CD4-positive, alpha-beta T cell treated with Interleukin-15 for 4 hours (primary cell): Measurements from ENCODE around the gene RAI1.
A peak's percentile ranks its signal among the peaks of the same experiment; 100 is the strongest.
"Not testable (repeated sequence)": the region's sequence is repeated elsewhere in the genome, so short reads cannot be mapped to it uniquely, and the experiment has no call there.

Source experiments
- DNase-seq: peaks from one replicate; pipeline ENCODE4 v3.0.0-alpha.2; 2020; ENCODE audit warnings: low spot score

RAI1 gene

DNA sequence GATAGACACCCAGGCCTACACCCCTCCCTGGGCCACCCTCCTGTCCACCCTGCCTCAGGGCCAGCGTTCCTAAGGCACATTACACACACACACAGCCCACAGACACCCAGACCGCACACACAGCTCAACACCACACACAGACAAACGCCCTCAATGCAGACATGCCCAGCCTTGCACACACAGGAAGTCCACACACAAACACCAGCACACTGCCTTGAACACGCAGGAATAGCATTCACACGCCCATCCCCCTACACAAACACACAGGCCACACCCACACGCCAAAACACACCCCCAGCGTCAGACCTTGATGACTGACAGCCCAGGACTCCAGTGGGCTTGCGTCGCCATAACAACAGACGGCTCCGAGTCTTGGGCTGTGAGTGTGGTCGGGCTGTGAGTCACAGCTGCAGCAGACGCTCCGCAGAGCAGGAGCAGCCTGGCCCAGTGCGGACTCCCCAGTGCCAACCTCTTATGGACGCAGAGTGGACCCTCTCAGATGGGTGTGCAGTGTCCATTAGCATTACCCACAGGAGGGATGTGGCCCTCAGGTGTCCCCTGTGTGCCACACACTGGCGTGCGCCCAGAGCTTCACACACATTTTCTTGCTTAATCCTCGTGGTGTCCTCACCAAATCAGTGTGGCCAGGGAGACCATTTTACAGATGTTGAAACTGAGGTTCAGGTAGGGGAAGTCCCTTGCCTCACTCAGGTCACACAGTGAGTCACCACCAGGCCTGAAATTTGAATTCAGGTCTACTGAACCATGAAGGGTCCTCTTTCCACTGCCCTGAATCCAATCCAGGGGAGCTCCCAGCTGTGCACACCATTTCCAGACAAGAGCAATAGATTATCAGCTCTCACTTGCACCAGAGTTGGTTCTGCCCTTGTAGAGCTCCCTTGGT lies 17.8 kb upstream of the RAI1 start:
- DNase-seq: peak; percentile 89

DNA sequence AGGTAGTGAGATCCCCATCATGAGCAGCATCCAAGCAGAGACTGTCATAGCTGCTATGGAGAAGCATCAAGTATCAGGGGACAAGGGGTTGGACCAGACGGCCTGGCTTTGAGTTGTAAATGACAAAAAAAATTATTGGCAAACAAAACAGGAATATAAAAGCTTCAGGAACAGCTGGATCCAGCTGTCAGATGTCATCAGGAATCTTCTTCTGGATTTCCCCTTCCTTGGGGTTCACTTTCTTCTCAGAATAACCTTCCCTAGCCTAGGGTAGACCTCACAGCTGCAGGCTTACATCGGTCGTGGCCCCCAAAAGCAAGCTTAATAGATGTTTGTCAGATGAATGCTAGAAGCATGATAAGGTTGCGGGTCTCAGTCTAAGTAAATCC lies 17.2 kb upstream of the RAI1 start:
- no peak for DNase-seq

- no peak for DNase-seq
These were observed 16.0 kb upstream of the RAI1 start for GRCh38 chr17:17665255-17665654.

DNA sequence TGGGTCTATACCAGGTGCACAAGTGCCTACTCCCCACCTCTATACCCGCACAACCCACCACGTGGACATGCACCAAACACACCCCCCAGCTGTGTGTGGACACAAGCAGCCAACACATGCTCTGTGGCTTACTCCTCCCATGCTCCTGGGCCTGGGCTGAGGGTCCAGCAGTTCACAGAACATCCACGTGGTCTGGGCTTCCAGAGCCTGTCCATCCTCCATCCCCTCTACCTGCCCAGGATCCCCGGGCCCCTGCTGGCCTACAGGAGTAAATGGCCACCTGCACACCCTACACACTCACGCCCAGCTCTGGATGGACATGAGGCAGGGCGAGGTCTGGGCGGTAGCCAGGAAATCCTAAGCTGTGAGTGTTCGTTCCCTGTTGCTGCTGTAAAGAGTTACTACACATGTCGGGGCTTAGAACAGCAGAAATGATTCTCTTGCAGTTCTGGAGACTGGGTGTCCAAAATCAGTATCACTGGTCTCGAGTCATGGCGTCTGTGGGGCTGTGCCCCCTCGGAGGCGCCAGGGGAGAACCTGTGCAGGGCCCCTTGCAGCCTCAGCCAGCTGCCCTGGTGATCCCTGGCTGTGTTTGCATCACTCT lies 15.0 kb upstream of the RAI1 start:
- DNase-seq: no peak

- DNase-seq: no peak
These were observed 14.0 kb upstream of the RAI1 start for GRCh38 chr17:17667231-17667630.

DNA sequence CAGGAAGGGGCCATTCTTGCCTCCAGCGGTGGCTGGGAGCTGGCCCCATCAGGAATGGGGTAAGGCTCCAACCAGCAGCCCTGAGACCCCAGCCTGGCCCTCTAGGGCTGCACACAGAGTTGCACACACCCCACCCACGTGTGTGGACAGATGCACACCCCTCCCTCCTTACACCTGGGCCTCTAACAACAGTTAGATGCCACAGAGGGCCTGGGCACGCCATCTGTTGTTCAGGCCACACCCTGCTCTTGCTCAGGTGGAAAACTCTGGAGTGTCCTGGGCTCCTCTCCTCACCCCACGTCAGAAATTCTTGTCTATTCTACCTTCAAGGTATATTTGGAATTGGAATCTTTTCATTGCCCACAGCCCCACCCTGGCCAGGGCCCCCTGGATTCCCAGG lies 13.3 kb upstream of the RAI1 start:
- DNase-seq: no peak

DNA sequence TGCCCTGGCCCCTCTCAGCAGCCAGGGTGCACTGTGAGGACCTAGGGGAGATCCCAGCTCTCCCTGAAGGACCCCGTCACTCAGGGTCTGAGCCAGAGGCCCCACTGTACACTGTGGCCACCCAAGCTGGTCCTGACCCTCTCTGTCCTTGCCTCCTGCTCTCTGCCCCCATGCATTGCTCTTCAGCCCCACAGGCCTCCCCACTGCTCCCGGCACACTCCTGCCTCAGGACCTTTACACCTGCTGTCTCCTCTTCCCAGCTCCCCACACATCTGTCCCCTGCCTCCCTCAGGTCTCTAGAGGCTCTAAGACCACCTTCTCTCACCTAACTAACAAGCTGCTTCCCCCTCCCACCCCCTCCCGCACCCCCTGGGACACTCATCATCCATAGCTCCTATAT lies 12.9 kb upstream of the RAI1 start:
- no peak for DNase-seq

- no peak for DNase-seq
These were observed 12.3 kb upstream of the RAI1 start for GRCh38 chr17:17668775-17669579.

DNA sequence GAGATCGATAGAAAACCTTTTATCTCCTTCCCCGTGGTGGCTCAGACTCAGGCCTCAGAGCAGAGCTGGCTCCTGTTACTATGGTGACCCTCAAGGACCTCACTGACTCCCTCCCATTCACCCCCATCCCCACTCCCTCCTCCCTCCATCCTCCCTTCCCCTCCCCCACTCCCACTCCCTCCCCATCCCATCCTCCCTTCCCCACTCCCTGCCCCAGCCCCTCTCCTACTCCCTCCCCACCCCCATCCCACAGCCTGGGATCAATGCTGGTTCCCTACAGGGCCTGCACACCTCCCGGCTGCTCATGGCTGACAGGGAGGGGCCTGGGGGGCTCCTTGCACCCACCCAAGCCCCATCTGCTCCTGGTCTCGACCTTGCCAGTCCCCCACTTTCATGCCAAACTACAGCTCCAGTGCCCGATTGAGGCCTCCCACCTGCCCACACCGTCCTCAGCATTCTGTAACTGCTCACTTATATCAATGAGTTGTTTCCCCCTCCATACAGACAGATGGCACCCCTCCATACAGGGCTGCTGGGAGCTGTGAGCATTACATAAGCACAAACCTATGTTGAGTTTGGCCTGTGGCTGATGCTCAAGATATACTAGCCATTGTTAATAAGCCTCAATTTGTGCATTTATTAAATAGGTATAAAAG lies 11.6 kb upstream of the RAI1 start:
- no peak for DNase-seq

GRCh38 chr17:17670701-17671305 lies 10.5 kb upstream of the RAI1 start:
- no peak for DNase-seq

DNA sequence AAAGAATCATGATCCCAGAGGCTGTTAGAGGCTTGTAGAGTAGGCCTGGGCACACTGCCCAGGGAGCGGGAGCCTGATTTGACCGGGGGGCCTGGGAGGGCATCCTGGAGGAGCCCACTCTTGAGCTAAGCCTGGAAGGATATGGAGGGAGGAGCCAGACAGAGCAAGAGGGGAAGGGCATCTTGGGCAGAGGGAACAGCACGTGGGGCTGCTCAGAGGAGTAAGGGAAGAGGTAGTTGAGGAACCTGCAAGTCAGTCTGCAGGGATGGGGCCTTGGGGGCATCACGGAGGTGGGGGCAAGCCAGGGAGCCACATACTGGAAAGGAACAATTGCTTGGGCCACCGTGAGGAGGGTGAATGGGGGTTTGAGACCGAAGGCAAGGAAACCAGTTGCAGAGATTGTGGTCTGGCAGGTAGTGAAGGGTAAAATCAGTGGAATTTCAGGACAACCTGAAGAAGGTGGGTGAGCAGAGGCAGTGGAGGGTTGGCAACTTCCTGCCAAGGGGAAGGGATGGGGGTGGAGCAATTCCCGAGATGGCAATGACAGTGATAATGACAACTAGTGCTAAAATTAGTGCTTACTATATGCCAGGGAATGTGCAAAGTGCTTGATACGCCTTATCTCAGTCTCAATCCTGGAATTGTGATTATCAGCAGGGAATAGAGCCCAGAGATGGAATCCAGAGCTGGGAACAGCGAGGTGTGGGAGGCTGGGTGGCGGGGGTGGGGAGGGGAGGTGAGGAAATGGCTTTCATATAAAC lies 9.7 kb upstream of the RAI1 start:
- DNase-seq: no peak

DNA sequence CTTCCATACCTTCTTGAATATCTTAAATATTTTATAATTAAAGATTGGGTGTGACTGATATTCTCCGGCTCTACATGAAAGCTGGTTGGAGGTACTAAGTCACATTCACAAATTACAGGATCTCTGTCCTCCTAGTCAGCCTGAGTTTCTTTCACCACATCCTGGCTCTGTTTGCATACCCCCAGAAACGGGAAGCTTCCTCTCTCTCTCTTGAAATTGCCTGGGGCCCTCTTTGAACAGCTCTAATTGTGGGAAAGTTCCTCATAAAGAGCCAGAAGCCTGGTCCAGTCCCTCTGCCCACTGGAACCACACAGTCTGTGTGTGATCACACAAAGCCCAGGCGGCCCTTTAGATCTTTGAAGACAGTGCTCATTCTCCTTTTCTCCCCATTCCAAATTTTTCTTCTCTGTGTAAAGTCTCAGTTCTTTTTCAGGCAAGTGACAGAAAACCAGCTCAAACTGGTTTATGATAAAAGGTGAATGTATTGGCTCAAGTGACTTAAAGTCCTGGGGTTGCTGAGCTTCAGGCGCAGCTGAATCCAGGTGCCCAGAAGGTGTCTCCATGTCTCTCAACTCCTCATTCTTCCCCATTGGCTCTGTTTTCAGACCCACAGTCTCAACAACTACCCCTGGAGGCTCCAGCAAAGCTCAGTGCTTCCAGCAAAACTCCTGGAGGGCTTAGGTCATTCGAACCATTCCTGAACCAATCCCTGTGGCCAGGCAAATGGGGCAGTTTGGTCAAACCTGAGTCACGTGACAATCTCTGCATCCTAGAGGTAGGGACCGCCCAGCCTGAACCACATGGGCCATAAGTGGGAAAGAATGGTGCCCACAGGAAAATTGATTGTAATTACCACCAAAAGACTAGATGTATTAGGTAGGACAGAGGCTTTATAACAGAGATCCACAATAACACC lies 8.5 kb upstream of the RAI1 start:
- DNase-seq: no peak

DNA sequence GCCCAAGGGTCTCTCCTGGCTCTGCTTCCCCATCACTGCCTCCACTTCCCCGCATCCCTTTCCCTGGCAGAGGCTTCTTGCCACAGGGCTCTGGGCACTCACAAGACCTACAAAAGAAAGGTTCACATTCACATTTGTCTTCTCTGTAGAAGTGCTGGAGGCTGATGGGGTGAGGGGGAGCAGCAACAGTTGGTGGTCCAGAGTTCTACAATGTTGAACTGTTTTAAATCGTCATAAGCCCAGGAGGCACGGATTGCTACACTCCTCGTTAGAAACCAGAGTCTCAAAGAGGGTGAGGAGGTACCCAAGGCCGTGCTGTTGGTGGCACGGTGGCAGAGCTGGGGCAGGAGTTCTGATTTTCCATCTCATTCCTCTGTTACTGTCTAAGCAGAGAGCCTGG lies 5.8 kb upstream of the RAI1 start:
- DNase-seq: no peak

- DNase-seq: peak; percentile 44
These were observed 5.2 kb upstream of the RAI1 start for GRCh38 chr17:17675925-17676534.

GRCh38 chr17:17676752-17677151 lies 4.5 kb upstream of the RAI1 start:
- DNase-seq: no peak

DNA sequence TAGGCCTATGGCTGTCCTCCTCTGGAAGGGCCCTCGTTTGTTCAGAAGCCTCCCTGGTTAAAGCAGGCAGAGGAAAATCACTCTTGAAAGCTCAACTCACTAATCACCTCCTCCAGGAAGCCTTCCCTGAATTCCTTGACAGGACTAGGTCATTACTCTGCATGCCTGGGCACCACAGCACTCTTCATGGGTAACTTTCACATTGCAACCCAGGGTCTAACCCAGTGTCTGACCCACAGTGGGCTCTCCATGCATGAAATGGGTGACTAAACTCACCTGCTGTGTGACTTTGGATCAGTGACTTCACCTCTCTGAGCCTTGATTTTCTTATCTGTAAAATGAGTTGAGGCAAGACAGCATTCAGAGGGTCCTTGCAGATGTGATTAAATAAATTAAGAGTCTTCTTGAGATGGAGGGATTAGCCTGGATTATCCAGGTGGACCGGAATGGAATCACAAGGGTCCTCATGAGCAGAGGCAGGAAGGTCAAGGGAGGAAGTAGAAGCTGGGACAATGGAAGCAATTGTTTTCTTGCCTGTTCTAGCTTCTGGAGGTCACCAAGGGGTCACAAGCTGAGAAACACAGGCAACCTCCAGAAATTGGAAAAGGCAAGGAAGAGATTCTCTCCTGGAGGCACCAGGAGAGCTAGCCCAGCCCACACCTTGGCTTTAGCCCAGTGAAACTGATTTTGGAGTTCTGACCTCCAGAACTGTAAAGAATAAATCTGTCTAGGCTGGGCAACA lies 3.8 kb upstream of the RAI1 start:
- DNase-seq: no peak

- DNase-seq: not testable (repeated sequence)
These were observed 3.1 kb upstream of the RAI1 start for GRCh38 chr17:17678063-17678699.

GRCh38 chr17:17679243-17679642 lies 2.0 kb upstream of the RAI1 start:
- no peak for DNase-seq
